ENCODE measurements around the gene SLC7A8.
A peak's percentile ranks its signal among the peaks of the same experiment; 100 is the strongest.

The SLC7A8 gene

DNA sequence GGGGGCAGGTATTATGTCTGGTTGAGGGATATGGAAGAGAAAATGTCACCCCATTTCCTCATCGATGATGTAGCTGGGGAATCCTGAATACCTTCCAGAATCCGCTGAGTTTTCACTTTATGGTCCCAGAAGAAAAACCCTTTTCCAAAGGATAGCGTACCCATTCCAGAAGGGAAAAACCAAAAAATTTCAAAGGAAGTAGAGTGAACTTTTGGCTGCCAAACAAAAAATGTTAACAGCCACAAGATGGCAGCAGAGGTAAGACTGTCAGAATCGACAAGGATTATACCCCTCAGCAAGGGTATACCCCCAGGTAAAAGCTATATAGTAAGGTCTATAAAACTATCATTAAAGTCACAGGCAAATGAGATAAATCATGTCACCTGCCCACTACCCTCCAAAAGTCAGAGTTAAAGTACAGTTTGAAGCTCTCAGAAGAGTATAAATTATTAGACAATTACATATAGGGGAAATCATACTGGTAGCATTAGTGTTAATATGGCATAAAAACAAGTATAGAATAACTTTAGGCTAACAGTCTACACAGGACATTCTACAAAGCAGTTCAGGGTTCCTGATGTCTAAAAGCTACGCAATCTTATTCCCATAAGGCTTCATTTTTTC is 106.6 kb downstream of the SLC7A8 start:
- no peak for DNase-seq (ENCODE audit: low read depth)
- no peak overlapping the region for H3K4me3 ChIP-seq (ENCODE audit: low read length)
- TF ChIP-seq, protein P1, sequence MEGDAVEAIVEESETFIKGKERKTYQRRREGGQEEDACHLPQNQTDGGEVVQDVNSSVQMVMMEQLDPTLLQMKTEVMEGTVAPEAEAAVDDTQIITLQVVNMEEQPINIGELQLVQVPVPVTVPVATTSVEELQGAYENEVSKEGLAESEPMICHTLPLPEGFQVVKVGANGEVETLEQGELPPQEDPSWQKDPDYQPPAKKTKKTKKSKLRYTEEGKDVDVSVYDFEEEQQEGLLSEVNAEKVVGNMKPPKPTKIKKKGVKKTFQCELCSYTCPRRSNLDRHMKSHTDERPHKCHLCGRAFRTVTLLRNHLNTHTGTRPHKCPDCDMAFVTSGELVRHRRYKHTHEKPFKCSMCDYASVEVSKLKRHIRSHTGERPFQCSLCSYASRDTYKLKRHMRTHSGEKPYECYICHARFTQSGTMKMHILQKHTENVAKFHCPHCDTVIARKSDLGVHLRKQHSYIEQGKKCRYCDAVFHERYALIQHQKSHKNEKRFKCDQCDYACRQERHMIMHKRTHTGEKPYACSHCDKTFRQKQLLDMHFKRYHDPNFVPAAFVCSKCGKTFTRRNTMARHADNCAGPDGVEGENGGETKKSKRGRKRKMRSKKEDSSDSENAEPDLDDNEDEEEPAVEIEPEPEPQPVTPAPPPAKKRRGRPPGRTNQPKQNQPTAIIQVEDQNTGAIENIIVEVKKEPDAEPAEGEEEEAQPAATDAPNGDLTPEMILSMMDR (conservative IDR thresholded peaks at IDR 0.05; ENCODE audit: low read depth, low read length), result peak; percentile 71
